ENCODE data around the gene HSD17B14. TPM values are rescaled to one million over a fixed set of nuclear protein-coding genes. Genes with fewer than 3 reads are reported as not detected.
A peak's percentile ranks its signal among the peaks of the same experiment; 100 is the strongest.
"Not testable (repeated sequence)": the region's sequence is repeated elsewhere in the genome, so short reads cannot be mapped to it uniquely, and the experiment has no call there.

The HSD17B14 gene
- total and polyA plus RNA-seq, 2 donors (not counting 1 experiment from before 2014, with no cell fraction given) = 4.5 to 11.1 TPM

GRCh38 chr19:48770266-48770665 lies 66.0 kb downstream of the HSD17B14 start:
- H3K4me3 ChIP-seq (replicated peaks in 1 of 4; ENCODE audit: control extremely low read depth in 1 of 4, insufficient read depth in 1 of 4, low read depth in 3 of 4, low read length in 4 of 4) = no peak overlapping the region
- no peaks in the 10 kb centered on the region for H4K20me1 ChIP-seq (ENCODE audit: control insufficient read depth, extremely low read depth, insufficient read depth, low read length)
- DNase-seq (ENCODE audit: low read depth in 2 of 2) = peak in 1 of 2 donors; percentile 91
- no peaks in the 10 kb centered on the region for H3K9me3 ChIP-seq (ENCODE audit: control insufficient read depth, insufficient read depth, low read depth, low read length)
- peaks cover 2% of the 10 kb centered on the region for H3K27me3 ChIP-seq (ENCODE audit: control insufficient read depth, insufficient read depth, low read length)
- H3K36me3 ChIP-seq (ENCODE audit: control insufficient read depth, insufficient read depth, low read length) = no peaks in the 10 kb centered on the region
- H2AFZ ChIP-seq (ENCODE audit: low read length) = no peak overlapping the region
- no peak overlapping the region for H3K27ac ChIP-seq (ENCODE audit: insufficient read depth, low read length)
- no peaks in the 10 kb centered on the region for H3K4me1 ChIP-seq (ENCODE audit: control insufficient read depth, extremely low read depth, insufficient read depth, low read length)
- H3K79me2 ChIP-seq (ENCODE audit: control insufficient read depth, insufficient read depth, low read length) = no peaks in the 10 kb centered on the region
- TF ChIP-seq CTCF (conservative IDR thresholded peaks at IDR 0.05 in 1 of 2, IDR thresholded peaks at IDR 0.05 in 1 of 2; ENCODE audit: low read depth in 1 of 2, low read length in 2 of 2) (no peak), EZH2 (IDR thresholded peaks at IDR 0.05; ENCODE audit: low read length, missing control alignments) (no peak)
- no peak overlapping the region for H3K9ac ChIP-seq (ENCODE audit: insufficient read depth, low read length)
- no peak overlapping the region for H3K4me2 ChIP-seq (ENCODE audit: extremely low read depth, insufficient read depth, low read length)

- Histone ChIP-seq H2AFZ (ENCODE audit: low read length) (no peak overlapping the region), H3K4me3 (replicated peaks in 1 of 4; ENCODE audit: control extremely low read depth in 1 of 4, insufficient read depth in 1 of 4, low read depth in 3 of 4, low read length in 4 of 4) (no peak overlapping the region), H3K4me1 (ENCODE audit: control insufficient read depth, extremely low read depth, insufficient read depth, low read length) (no peaks in the 10 kb centered on the region), H3K9me3 (ENCODE audit: control insufficient read depth, insufficient read depth, low read depth, low read length) (no peaks in the 10 kb centered on the region), H3K36me3 (ENCODE audit: control insufficient read depth, insufficient read depth, low read length) (no peaks in the 10 kb centered on the region), H3K27ac (ENCODE audit: insufficient read depth, low read length) (no peak overlapping the region), H3K79me2 (ENCODE audit: control insufficient read depth, insufficient read depth, low read length) (no peaks in the 10 kb centered on the region), H4K20me1 (ENCODE audit: control insufficient read depth, extremely low read depth, insufficient read depth, low read length) (no peaks in the 10 kb centered on the region), H3K9ac (ENCODE audit: insufficient read depth, low read length) (no peak overlapping the region), H3K4me2 (ENCODE audit: extremely low read depth, insufficient read depth, low read length) (no peak overlapping the region), H3K27me3 (ENCODE audit: control insufficient read depth, insufficient read depth, low read length) (peaks cover 2% of the 10 kb centered on the region)
- peak in 1 of 2 donors; percentile 38 for DNase-seq (ENCODE audit: low read depth in 2 of 2)
- TF ChIP-seq EZH2 (IDR thresholded peaks at IDR 0.05; ENCODE audit: low read length, missing control alignments) (no peak), CTCF (conservative IDR thresholded peaks at IDR 0.05 in 1 of 2, IDR thresholded peaks at IDR 0.05 in 1 of 2; ENCODE audit: low read depth in 1 of 2, low read length in 2 of 2) (no peak)
Observed at GRCh38 chr19:48768994-48769713, 67.1 kb downstream of the HSD17B14 start.

GRCh38 chr19:48768171-48768753 lies 68.0 kb downstream of the HSD17B14 start:
- not testable (repeated sequence) for H3K4me2 ChIP-seq (ENCODE audit: extremely low read depth, insufficient read depth, low read length); DNase-seq (ENCODE audit: low read depth in 2 of 2); H4K20me1 ChIP-seq (ENCODE audit: control insufficient read depth, extremely low read depth, insufficient read depth, low read length); H3K27me3 ChIP-seq (ENCODE audit: control insufficient read depth, insufficient read depth, low read length); H3K36me3 ChIP-seq (ENCODE audit: control insufficient read depth, insufficient read depth, low read length); H3K9me3 ChIP-seq (ENCODE audit: control insufficient read depth, insufficient read depth, low read depth, low read length); H3K4me1 ChIP-seq (ENCODE audit: control insufficient read depth, extremely low read depth, insufficient read depth, low read length); H3K9ac ChIP-seq (ENCODE audit: insufficient read depth, low read length); H3K4me3 ChIP-seq (replicated peaks in 1 of 4; ENCODE audit: control extremely low read depth in 1 of 4, insufficient read depth in 1 of 4, low read depth in 3 of 4, low read length in 4 of 4); H3K79me2 ChIP-seq (ENCODE audit: control insufficient read depth, insufficient read depth, low read length); H2AFZ ChIP-seq (ENCODE audit: low read length); H3K27ac ChIP-seq (ENCODE audit: insufficient read depth, low read length)

- not testable (repeated sequence) for H3K4me2 ChIP-seq (ENCODE audit: extremely low read depth, insufficient read depth, low read length); H3K9ac ChIP-seq (ENCODE audit: insufficient read depth, low read length); H3K27me3 ChIP-seq (ENCODE audit: control insufficient read depth, insufficient read depth, low read length); H3K36me3 ChIP-seq (ENCODE audit: control insufficient read depth, insufficient read depth, low read length); DNase-seq (ENCODE audit: low read depth in 2 of 2); H3K27ac ChIP-seq (ENCODE audit: insufficient read depth, low read length); H2AFZ ChIP-seq (ENCODE audit: low read length); H3K4me3 ChIP-seq (replicated peaks in 1 of 4; ENCODE audit: control extremely low read depth in 1 of 4, insufficient read depth in 1 of 4, low read depth in 3 of 4, low read length in 4 of 4); H3K9me3 ChIP-seq (ENCODE audit: control insufficient read depth, insufficient read depth, low read depth, low read length); H3K79me2 ChIP-seq (ENCODE audit: control insufficient read depth, insufficient read depth, low read length); H4K20me1 ChIP-seq (ENCODE audit: control insufficient read depth, extremely low read depth, insufficient read depth, low read length); H3K4me1 ChIP-seq (ENCODE audit: control insufficient read depth, extremely low read depth, insufficient read depth, low read length)
Observed at GRCh38 chr19:48765816-48766215, 70.5 kb downstream of the HSD17B14 start.
